Subcutaneous adipose tissue (tissue), 4 donors: ENCODE data around the gene SLC1A7. TPM values are rescaled to one million over a fixed set of nuclear protein-coding genes. Genes with fewer than 3 reads are reported as not detected.

ENCODE experiments used
- total RNA-seq, 4 donors: library from RNA; depleted of rRNA; stranded (reverse); fragments of >200 nt; gene quantifications; one replicate each; pipeline ENCODE4 v1.1.0, GENCODE V29; 2016
- TF ChIP-seq, protein P1 (sequence below): fragments of 450-650 bp; IDR thresholded peaks from one replicate; pipeline ENCODE4 v1.5.1; 2016; ENCODE audit warnings: low read depth, mild to moderate bottlenecking, control low read depth, antibody characterized with exemption, moderate library complexity

The SLC1A7 gene
- total RNA-seq, 4 donors from 2014 or later: 0.17 to 0.94 TPM; not detected in 2

- TF ChIP-seq, protein P1, sequence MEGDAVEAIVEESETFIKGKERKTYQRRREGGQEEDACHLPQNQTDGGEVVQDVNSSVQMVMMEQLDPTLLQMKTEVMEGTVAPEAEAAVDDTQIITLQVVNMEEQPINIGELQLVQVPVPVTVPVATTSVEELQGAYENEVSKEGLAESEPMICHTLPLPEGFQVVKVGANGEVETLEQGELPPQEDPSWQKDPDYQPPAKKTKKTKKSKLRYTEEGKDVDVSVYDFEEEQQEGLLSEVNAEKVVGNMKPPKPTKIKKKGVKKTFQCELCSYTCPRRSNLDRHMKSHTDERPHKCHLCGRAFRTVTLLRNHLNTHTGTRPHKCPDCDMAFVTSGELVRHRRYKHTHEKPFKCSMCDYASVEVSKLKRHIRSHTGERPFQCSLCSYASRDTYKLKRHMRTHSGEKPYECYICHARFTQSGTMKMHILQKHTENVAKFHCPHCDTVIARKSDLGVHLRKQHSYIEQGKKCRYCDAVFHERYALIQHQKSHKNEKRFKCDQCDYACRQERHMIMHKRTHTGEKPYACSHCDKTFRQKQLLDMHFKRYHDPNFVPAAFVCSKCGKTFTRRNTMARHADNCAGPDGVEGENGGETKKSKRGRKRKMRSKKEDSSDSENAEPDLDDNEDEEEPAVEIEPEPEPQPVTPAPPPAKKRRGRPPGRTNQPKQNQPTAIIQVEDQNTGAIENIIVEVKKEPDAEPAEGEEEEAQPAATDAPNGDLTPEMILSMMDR: no peak
Observed at GRCh38 chr1:53066891-53067738, 75.3 kb downstream of the SLC1A7 start.

DNA sequence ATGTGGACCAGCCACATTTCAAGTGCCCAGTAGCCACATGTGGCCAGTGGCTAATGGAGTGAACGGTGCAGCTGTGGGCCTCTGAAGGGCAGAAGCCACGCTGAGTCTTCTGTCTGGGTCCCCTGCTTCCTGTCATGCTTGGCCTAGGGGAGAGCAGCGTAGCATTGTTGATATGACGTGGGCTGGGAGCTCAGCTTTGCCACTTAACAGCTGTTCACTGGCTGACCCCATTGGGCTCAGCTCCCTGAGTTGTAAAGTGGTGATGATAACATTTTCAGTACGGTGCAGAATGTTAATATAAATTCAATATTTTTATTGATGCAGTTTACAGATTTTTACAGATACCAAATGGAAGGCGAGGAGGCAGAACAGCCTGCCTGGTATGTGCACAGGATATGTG lies 76.0 kb downstream of the SLC1A7 start:
- TF ChIP-seq, protein P1: no peak

DNA sequence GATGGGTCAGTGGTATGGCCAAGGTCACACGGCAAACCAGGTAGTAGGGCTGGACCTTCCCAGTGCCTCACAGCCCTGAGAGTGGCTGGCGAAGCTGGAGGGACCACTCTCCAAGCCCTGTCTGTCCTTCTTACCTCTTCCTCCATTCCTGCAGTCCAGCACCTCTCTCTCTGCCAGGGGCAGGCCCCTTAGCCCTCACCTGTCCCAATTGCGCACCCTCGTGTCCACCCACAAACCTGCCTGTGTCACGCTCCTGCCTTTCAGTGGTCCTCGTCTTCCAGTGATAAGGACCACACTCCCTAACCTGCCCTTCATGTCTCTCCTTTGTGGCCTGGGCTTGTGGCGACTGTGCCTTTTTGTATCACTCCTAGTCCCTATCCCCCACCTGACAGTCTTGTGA lies 77.0 kb downstream of the SLC1A7 start:
- TF ChIP-seq, protein P1: no peak

DNA sequence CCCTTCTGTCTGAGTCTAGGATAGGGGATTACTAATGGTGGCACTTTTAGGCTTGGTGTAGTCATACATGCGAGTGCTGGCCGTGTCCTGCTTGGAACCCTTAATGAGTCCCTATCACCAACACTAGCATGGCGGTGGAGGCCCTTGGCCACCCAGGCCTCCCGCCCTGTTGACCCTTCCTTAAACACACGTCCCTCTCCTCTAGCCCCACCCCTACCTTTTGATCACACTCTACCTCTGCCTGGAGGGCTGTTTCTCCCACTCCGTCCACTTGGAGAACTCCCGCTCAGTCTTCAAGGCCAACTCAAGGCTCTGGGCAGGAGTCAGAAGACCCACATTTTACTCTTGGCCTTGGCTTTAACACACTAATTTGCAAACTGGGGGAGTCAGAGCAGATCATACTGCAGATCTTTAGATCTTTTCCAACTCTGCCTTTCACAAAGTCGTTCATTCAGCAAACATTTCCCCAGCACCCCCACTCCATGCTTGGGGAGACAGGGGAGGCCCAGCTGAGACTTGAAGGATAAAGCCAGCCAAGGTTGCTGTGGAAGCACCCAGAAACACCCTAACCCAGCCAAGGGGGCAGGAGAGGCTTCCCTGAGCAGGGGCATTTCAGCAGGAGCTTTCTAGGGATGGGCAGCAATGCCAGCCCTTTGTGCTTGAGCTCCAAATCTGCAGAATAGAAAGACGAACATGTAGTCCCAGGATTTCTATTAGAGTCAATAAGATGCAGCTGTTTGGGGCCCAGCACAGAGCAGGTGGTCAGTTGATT lies 78.5 kb downstream of the SLC1A7 start:
- TF ChIP-seq, protein P1: no peak

DNA sequence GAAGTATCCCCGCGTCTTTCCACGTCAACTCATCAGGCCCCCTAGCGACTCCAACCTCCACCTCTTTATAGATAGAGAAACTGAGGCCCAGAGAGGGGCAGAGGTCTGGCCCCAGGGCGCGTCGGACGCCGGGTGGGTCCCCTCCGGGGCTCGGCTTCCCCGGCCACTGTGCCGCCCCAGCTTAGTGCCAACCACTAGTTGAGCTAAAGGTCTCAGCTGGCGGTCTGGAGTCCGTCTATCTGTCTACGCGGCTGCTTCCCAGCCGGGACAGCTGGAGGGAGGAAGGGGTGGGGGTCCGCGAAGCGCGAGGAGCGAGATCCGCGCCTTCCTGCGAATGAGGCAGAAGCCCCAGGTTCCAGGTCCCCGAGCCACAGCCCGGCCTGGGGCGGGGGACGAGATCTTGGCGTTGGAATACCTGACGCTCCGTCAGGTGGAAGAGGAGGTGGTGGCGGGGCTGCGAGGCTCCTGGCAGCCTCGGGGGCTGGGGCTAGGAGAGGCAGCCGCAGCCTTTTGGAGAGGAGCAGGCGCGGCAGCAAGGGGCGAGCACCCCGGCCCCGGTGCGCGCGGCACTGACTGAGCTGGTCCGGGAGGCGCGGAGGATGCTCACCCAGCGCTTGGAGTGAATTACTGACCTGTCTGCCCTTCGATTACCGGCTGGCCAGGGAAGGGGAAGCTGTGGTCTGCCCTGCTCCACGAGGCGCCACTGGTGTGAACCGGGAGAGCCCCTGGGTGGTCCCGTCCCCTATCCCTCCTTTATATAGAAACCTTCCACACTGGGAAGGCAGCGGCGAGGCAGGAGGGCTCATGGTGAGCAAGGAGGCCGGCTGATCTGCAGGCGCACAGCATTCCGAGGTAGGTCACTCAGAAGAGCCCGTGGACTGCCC lies 79.5 kb downstream of the SLC1A7 start:
- TF ChIP-seq, protein P1: no peak

GRCh38 chr1:53061859-53062707 lies 80.4 kb downstream of the SLC1A7 start, which contains the start of gene PODN:
TSS of gene PODN (plus strand) at chr1:53062213. CDS start at chr1:53069856, 7,643 bp downstream.
- TF ChIP-seq, protein P1: no peak
